NCI-H526 (cell line): ENCODE data around the gene TRAPPC12.

Experiments
- DNase-seq, 2 experiments: peaks; one replicate each; lab custom pipeline; 2025; lab: John Stamatoyannopoulos, UW

TRAPPC12 gene

GRCh38 chr2:3468296-3468988 is 88.9 kb downstream of the TRAPPC12 start:
- no peak for DNase-seq

- no peak for DNase-seq
Measured at GRCh38 chr2:3469486-3469885, 90.0 kb downstream of the TRAPPC12 start.

GRCh38 chr2:3470166-3470651 is 90.7 kb downstream of the TRAPPC12 start:
- DNase-seq: no peak

GRCh38 chr2:3470856-3471737 is 91.6 kb downstream of the TRAPPC12 start:
- DNase-seq: peak in 1 of 2 experiments; percentile 6

- no peak for DNase-seq
Measured at GRCh38 chr2:3472296-3472695, 92.8 kb downstream of the TRAPPC12 start.

GRCh38 chr2:3472966-3473365 is 93.5 kb downstream of the TRAPPC12 start:
- no peak for DNase-seq

GRCh38 chr2:3475771-3476170 is 96.3 kb downstream of the TRAPPC12 start:
- no peak for DNase-seq

GRCh38 chr2:3476321-3476984 is 97.0 kb downstream of the TRAPPC12 start:
- no peak for DNase-seq

GRCh38 chr2:3476985-3477327 is 97.5 kb downstream of the TRAPPC12 start:
- DNase-seq: no peak

- no peak for DNase-seq
Measured at GRCh38 chr2:3478846-3479385, 99.4 kb downstream of the TRAPPC12 start.

GRCh38 chr2:3479430-3480320 is 100.2 kb downstream of the TRAPPC12 start:
- DNase-seq: no peak

GRCh38 chr2:3480352-3481010 is 101.0 kb downstream of the TRAPPC12 start:
- peak in 1 of 2 experiments; percentile 27 for DNase-seq

- DNase-seq: no peak
Measured at GRCh38 chr2:3481011-3481400, 101.5 kb downstream of the TRAPPC12 start.

- no peak for DNase-seq
Measured at GRCh38 chr2:3481736-3482362, 102.4 kb downstream of the TRAPPC12 start.

- DNase-seq: no peak
Measured at GRCh38 chr2:3482363-3482821, 102.9 kb downstream of the TRAPPC12 start.

- DNase-seq: no peak
Measured at GRCh38 chr2:3483227-3483985, 103.9 kb downstream of the TRAPPC12 start.

- no peak for DNase-seq
Measured at GRCh38 chr2:3483986-3484960, 104.8 kb downstream of the TRAPPC12 start.

- no peak for DNase-seq
Measured at GRCh38 chr2:3485166-3485565, 105.7 kb downstream of the TRAPPC12 start.
